ENCODE measurements around the gene TSSK2. TPM values are rescaled to one million over a fixed set of nuclear protein-coding genes. Genes with fewer than 3 reads are reported as not detected.

The TSSK2 gene
- total RNA-seq, 2 donors from 2014 or later, result not detected

DNA sequence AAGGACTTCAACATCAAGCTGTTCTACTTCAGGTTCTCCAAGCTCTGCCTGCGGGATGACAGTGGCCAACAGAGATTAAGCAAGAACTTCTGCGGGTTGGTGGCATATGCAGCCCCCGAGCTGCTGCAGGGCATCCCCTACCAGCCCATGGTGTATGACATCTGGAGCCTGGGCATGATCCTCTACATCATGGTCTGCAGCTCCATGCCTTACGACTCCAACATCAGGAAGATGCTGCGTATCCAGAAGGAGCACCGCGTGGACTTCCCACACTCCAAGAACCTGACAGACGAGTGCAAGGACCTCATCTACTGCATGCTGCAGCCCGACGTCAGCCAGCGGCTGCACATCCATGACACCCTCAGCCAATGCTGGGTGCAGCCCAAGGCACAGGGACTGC, 6.1 kb upstream of the TSSK2 start:
- TF ChIP-seq, protein P1, sequence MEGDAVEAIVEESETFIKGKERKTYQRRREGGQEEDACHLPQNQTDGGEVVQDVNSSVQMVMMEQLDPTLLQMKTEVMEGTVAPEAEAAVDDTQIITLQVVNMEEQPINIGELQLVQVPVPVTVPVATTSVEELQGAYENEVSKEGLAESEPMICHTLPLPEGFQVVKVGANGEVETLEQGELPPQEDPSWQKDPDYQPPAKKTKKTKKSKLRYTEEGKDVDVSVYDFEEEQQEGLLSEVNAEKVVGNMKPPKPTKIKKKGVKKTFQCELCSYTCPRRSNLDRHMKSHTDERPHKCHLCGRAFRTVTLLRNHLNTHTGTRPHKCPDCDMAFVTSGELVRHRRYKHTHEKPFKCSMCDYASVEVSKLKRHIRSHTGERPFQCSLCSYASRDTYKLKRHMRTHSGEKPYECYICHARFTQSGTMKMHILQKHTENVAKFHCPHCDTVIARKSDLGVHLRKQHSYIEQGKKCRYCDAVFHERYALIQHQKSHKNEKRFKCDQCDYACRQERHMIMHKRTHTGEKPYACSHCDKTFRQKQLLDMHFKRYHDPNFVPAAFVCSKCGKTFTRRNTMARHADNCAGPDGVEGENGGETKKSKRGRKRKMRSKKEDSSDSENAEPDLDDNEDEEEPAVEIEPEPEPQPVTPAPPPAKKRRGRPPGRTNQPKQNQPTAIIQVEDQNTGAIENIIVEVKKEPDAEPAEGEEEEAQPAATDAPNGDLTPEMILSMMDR (conservative IDR thresholded peaks at IDR 0.05), result no peak
- Mint-ChIP-seq H3K4me3 (no peak overlapping the region), H3K27ac (no peak overlapping the region), H3K4me1 (peaks cover 25% of the 10 kb centered on the region), H3K9me3 (no peaks in the 10 kb centered on the region), H3K27me3 (ENCODE audit: insufficient read depth) (peaks cover 6% of the 10 kb centered on the region), H3K36me3 (ENCODE audit: low read depth) (no peaks in the 10 kb centered on the region)
- no peak overlapping the region for H3K9ac ChIP-seq (ENCODE audit: extremely low read depth, low read length, poor library complexity, severe bottlenecking)
- peaks cover 4% of the 10 kb centered on the region for H3K4me1 ChIP-seq (ENCODE audit: control insufficient read depth, insufficient read depth, low read length)
- no peak for DNase-seq
- H3K4me3 ChIP-seq (ENCODE audit: low read length), result no peak overlapping the region
- H3K36me3 ChIP-seq (ENCODE audit: control insufficient read depth, insufficient read depth, low read length), result no peaks in the 10 kb centered on the region
- H3K27me3 ChIP-seq (ENCODE audit: control insufficient read depth, insufficient read depth, low read length, poor library complexity, severe bottlenecking), result no peaks in the 10 kb centered on the region
- WGBS, 2 experiments (ENCODE audit: insufficient coverage in 1 of 2, insufficient read length in 1 of 2), result 93 to 97% methylated on average over 6 to 11 of the region's 11 CpGs
- H3K9me3 ChIP-seq (ENCODE audit: control insufficient read depth, low read length), result no peaks in the 10 kb centered on the region
- no peak overlapping the region for H3K27ac ChIP-seq (ENCODE audit: low read depth, low read length)

DNA sequence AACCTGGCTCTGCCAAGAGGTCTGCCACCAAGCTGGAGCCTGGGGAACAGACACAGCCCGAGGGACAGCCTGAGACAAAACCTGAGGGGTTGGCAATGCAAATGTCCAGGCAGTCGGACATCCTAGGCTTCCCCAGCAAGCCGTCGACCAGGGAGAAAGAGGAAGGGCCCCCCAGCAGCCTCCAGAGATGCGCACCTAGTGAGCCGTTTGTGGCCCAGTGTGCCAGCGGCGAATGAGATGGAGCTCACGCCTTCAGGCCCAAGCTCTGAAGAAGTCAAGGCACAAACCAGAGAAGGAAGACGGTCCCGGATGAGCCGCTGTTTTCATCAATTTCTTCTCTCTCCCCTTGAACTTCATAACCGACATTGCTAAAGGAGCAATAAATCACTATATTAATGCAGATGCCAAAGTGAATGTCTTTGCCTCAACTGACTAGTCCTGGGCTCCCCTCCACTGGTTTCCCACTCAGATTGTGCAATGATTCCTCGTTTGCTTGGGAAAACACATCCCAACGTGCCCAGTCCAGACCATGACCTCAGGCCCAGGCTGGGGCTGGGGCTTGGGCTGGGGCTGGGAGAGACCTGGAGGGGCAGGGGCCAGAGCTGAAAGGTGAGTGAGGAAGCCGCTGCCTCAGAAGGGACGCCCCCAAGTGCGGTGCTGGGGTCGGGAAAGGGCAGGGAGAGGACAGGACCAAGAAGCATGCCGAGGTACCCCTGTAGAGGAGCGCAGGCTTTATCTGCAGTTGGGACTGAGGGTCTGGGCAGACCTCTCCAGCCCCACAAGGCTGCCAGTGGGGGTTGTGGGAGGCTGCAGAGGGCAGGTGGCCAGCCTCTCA, 5.4 kb upstream of the TSSK2 start:
- Histone ChIP-seq H3K9ac (ENCODE audit: extremely low read depth, low read length, poor library complexity, severe bottlenecking) (no peak overlapping the region), H3K4me3 (ENCODE audit: low read length) (no peak overlapping the region), H3K27me3 (ENCODE audit: control insufficient read depth, insufficient read depth, low read length, poor library complexity, severe bottlenecking) (no peaks in the 10 kb centered on the region), H3K27ac (ENCODE audit: low read depth, low read length) (no peak overlapping the region), H3K9me3 (ENCODE audit: control insufficient read depth, low read length) (no peaks in the 10 kb centered on the region), H3K36me3 (ENCODE audit: control insufficient read depth, insufficient read depth, low read length) (no peaks in the 10 kb centered on the region), H3K4me1 (ENCODE audit: control insufficient read depth, insufficient read depth, low read length) (no peaks in the 10 kb centered on the region)
- Mint-ChIP-seq H3K4me1 (peaks cover 18% of the 10 kb centered on the region), H3K27ac (no peak overlapping the region), H3K36me3 (ENCODE audit: low read depth) (no peaks in the 10 kb centered on the region), H3K27me3 (ENCODE audit: insufficient read depth) (peaks cover 6% of the 10 kb centered on the region), H3K9me3 (no peaks in the 10 kb centered on the region), H3K4me3 (no peak overlapping the region)
- 89 to 93% methylated on average over 19 to 21 of the region's 21 CpGs for WGBS, 2 experiments (ENCODE audit: insufficient coverage in 1 of 2, insufficient read length in 1 of 2)
- TF ChIP-seq, protein P1 (conservative IDR thresholded peaks at IDR 0.05), result no peak
- no peak for DNase-seq

DNA sequence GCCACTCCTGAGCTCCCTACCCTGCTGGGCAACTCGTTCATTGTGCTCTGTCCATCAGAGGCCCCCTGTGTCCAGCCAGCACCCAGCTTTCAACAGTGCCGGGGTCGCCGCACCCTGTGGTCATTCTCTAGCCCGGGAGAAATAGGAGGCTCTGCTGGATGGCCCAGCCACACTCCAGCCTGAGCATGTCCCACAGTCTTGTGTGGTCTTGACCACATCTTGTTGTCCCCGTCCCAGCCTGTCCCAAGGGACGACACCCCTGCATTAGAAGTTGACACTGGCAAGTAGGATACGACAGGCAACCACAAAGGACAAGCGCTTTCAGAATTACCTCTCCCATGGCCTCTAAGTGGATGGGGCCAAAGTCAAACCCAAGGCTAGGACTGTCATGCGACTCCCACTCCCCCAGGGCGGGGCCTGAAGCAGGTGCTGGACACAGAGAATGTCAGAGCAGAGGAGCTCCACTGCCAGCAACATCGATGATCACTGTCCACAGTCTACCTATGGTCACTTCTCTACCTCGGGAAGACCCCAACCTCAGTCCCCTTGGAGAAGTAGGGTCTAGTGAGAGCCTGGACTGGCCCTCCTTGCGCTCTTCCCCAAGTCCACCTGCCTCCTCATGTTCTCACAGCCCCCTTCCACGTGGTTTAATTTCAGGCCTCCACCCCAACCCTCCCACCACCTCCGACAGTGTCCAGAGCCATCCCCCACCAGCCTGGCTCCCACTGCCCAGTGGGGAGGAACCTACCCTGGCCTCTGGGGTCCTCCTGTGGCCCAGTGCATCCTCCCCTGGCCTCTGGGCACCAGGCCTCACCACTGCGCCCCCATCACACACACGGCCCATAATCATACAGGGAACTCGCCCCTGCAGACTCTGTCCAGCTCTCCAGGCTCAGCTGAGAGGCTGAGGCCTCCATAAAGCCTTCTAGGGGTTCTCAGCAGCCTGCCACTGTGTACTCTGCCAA, 4.5 kb upstream of the TSSK2 start:
- TF ChIP-seq, protein P1 (conservative IDR thresholded peaks at IDR 0.05), result no peak
- DNase-seq, result no peak
- Mint-ChIP-seq H3K27me3 (ENCODE audit: insufficient read depth) (peaks cover 6% of the 10 kb centered on the region), H3K27ac (no peak overlapping the region), H3K36me3 (ENCODE audit: low read depth) (peaks cover 6% of the 10 kb centered on the region), H3K4me1 (peaks cover 11% of the 10 kb centered on the region), H3K9me3 (no peaks in the 10 kb centered on the region), H3K4me3 (no peak overlapping the region)
- Histone ChIP-seq H3K27ac (ENCODE audit: low read depth, low read length) (no peak overlapping the region), H3K4me1 (ENCODE audit: control insufficient read depth, insufficient read depth, low read length) (no peaks in the 10 kb centered on the region), H3K36me3 (ENCODE audit: control insufficient read depth, insufficient read depth, low read length) (no peaks in the 10 kb centered on the region), H3K9me3 (ENCODE audit: control insufficient read depth, low read length) (no peaks in the 10 kb centered on the region), H3K9ac (ENCODE audit: extremely low read depth, low read length, poor library complexity, severe bottlenecking) (no peak overlapping the region), H3K4me3 (ENCODE audit: low read length) (no peak overlapping the region), H3K27me3 (ENCODE audit: control insufficient read depth, insufficient read depth, low read length, poor library complexity, severe bottlenecking) (no peaks in the 10 kb centered on the region)
- WGBS, 2 experiments (ENCODE audit: insufficient coverage in 1 of 2, insufficient read length in 1 of 2), result 91 to 94% methylated on average over 15 to 19 of the region's 19 CpGs

All from endodermal cell (in vitro differentiated cells).